ENCODE measurements around the gene LRIT1. TPM values are rescaled to one million over a fixed set of nuclear protein-coding genes. Genes with fewer than 3 reads are reported as not detected.
A peak's percentile ranks its signal among the peaks of the same experiment; 100 is the strongest.

LRIT1 gene
- polyA plus RNA-seq, 2 of the 4 experiments (the other 2 are of a cell fraction) = not detected

DNA sequence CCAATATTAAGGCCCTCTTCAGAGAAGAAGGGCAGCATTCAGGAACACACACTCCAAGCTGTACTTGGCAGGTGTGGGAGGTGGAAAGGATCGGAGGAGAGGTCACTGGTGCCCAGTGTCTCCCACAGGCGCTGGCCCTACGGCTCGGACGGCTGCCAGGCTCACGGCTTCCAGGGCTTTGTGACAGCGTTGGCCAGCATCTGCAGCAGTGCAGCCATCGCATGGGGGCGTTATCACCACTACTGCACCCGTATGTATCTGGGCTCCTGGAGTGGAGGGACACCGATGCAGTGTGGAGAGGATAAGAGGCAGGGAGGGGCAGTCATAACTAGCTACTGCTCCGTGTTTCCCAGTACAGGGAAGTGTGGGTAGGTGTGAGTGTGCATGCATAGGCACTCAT, 7.4 kb upstream of the LRIT1 start:
- ChIA-PET CTCF (interaction anchor here (2.5 kb wide), 1 partner anchor 8 kb away, joined by 16 read pairs; no protein-coding TSS in a partner anchor), POLR2A (no interaction called here)
- ATAC-seq = no peak
- Histone ChIP-seq H3K4me1 (no peaks in the 10 kb centered on the region), H3K27ac (no peak overlapping the region), H3K4me2 (no peak overlapping the region), H3K4me3 (no peak overlapping the region), H3K9me3 (no peaks in the 10 kb centered on the region)
- DNase-seq (ENCODE audit: low read depth in 1 of 2, low spot score in 1 of 2) = no peak
- 39% methylated on average over 12 of the region's 12 CpGs for WGBS (ENCODE audit: missing lambda C conversion rate)
- TF ChIP-seq E2F6 (IDR thresholded peaks at IDR 0.05; ENCODE audit: borderline replicate concordance, low read depth) (no peak), POLR2A (IDR thresholded peaks at IDR 0.05; ENCODE audit: low read length) (no peak), ZC3H11A (IDR thresholded peaks at IDR 0.05) (no peak), HES2 (IDR thresholded peaks at IDR 0.05) (no peak), HOXA7 (CRISPR knock-in tag; IDR thresholded peaks at IDR 0.05) (no peak), ZFP36 (IDR thresholded peaks at IDR 0.05; ENCODE audit: borderline replicate concordance, partially characterized antibody) (no peak), JUN (IDR thresholded peaks at IDR 0.05) (no peak), EP300 (IDR thresholded peaks at IDR 0.05) (no peak), RNF2 (IDR thresholded peaks at IDR 0.05; ENCODE audit: borderline replicate concordance, low read depth) (no peak)
- TF ChIP-seq, protein P1, sequence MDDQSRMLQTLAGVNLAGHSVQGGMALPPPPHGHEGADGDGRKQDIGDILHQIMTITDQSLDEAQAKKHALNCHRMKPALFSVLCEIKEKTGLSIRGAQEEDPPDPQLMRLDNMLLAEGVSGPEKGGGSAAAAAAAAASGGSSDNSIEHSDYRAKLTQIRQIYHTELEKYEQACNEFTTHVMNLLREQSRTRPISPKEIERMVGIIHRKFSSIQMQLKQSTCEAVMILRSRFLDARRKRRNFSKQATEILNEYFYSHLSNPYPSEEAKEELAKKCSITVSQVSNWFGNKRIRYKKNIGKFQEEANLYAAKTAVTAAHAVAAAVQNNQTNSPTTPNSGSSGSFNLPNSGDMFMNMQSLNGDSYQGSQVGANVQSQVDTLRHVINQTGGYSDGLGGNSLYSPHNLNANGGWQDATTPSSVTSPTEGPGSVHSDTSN (IDR thresholded peaks at IDR 0.05) = no peak
- FAIRE-seq = no peak

DNA sequence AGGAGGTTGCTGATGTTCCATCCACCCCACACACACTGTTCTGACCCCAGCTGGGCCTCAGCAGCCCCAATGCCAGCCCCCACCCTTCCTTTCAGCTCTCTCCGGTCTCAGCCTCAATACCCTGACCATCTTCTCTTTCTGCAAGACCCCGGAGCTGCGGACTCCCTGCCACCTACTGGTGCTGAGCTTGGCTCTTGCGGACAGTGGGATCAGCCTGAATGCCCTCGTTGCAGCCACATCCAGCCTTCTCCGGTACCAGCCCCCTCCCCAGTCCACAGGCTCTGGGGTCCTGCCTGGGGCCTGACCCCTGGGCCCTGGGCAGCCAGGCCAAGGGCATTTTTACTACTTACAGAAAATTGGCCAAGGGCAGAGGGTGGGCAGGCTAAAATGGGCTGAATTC, 6.2 kb upstream of the LRIT1 start:
- CTCF ChIA-PET = interaction anchor here (0.8 to 2.5 kb wide), 4 partner anchors 9 to 87 kb away, joined by 3 to 16 read pairs (median 4); no protein-coding TSS in a partner anchor

GRCh38 chr10:84244651-84245270, 3.4 kb upstream of the LRIT1 start, which contains the start of gene RGR:
Gene RGR (plus strand): TSS chr10:84245053. CDS start chr10:84245091, 38 bp downstream.
- 11% methylated on average over 7 of the region's 9 CpGs for WGBS (ENCODE audit: missing lambda C conversion rate)
- Histone ChIP-seq H3K27ac (no peak within 1 kb of the TSS), H3K4me1 (no peaks in the 10 kb centered on the region), H3K4me2 (no peak within 1 kb of the TSS), H3K9me3 (no peaks in the 10 kb centered on the region), H3K4me3 (no peak within 1 kb of the TSS)
- DNase-seq (ENCODE audit: low read depth in 1 of 2, low spot score in 1 of 2) (no peak), FAIRE-seq (no peak), ATAC-seq (0 out of 6 replicates have a peak, but pooled peaks of 1 of the 2 experiments have one; percentile 23)
- CTCF ChIA-PET = interaction anchor here (1.1 to 2.5 kb wide), 4 partner anchors 12 to 292 kb away, joined by 3 to 6 read pairs (median 4); no protein-coding TSS in a partner anchor
- TF ChIP-seq CHD2 (IDR thresholded peaks at IDR 0.05; ENCODE audit: low read length, partially characterized antibody) (no peak), ESRRA (IDR thresholded peaks at IDR 0.05; ENCODE audit: borderline replicate concordance, low read length) (no peak), TP53 (CRISPR knock-in tag; IDR thresholded peaks at IDR 0.05) (no peak), RARB (CRISPR knock-in tag; IDR thresholded peaks at IDR 0.05) (no peak)
- POLR2A ChIA-PET = no interaction called here

More for the DNA sequence above, 6.2 kb upstream of the LRIT1 start:
- TF ChIP-seq RFX5 (IDR thresholded peaks at IDR 0.05) = no peak
- TF ChIP-seq, protein P2, sequence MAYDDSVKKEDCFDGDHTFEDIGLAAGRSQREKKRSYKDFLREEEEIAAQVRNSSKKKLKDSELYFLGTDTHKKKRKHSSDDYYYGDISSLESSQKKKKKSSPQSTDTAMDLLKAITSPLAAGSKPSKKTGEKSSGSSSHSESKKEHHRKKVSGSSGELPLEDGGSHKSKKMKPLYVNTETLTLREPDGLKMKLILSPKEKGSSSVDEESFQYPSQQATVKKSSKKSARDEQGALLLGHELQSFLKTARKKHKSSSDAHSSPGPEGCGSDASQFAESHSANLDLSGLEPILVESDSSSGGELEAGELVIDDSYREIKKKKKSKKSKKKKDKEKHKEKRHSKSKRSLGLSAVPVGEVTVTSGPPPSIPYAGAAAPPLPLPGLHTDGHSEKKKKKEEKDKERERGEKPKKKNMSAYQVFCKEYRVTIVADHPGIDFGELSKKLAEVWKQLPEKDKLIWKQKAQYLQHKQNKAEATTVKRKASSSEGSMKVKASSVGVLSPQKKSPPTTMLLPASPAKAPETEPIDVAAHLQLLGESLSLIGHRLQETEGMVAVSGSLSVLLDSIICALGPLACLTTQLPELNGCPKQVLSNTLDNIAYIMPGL (CRISPR knock-in tag; IDR thresholded peaks at IDR 0.05; ENCODE audit: borderline replicate concordance) = no peak
- 33% methylated on average over 6 of the region's 6 CpGs for WGBS (ENCODE audit: missing lambda C conversion rate)
- Histone ChIP-seq H3K4me3 (no peak overlapping the region), H3K9me3 (no peaks in the 10 kb centered on the region), H3K4me2 (no peak overlapping the region), H3K27ac (no peak overlapping the region), H3K4me1 (no peaks in the 10 kb centered on the region)
- FAIRE-seq = no peak
- POLR2A ChIA-PET = no interaction called here
- no peak for DNase-seq (ENCODE audit: low read depth in 1 of 2, low spot score in 1 of 2)
- ATAC-seq = no peak

All from A549 (cell line).